Measurements from ENCODE around the gene DHX9.
"Not testable (repeated sequence)": the region's sequence is repeated elsewhere in the genome, so short reads cannot be mapped to it uniquely, and the experiment has no call there.

Gene DHX9

GRCh38 chr1:182889997-182890396 is 50.9 kb downstream of the DHX9 start:
- no peak for DNase-seq (ENCODE audit: low spot score)

GRCh38 chr1:182890927-182891610 is 51.9 kb downstream of the DHX9 start:
- DNase-seq (ENCODE audit: low spot score): no peak

- DNase-seq (ENCODE audit: low spot score): no peak
Observed at GRCh38 chr1:182897696-182898095, 58.5 kb downstream of the DHX9 start.

GRCh38 chr1:182901946-182902345 is 62.8 kb downstream of the DHX9 start:
- DNase-seq (ENCODE audit: low spot score): not testable (repeated sequence)

- DNase-seq (ENCODE audit: low spot score): no peak
Observed at GRCh38 chr1:182905321-182905720, 66.2 kb downstream of the DHX9 start.

GRCh38 chr1:182909578-182909977 is 70.4 kb downstream of the DHX9 start:
- no peak for DNase-seq (ENCODE audit: low spot score)

GRCh38 chr1:182910143-182910542 is 71.0 kb downstream of the DHX9 start:
- DNase-seq (ENCODE audit: low spot score): peak; percentile 40

- DNase-seq (ENCODE audit: low spot score): no peak
Observed at GRCh38 chr1:182913401-182913800, 74.3 kb downstream of the DHX9 start.

- no peak for DNase-seq (ENCODE audit: low spot score)
Observed at GRCh38 chr1:182917378-182917777, 78.2 kb downstream of the DHX9 start.

- no peak for DNase-seq (ENCODE audit: low spot score)
Observed at GRCh38 chr1:182925661-182926060, 86.5 kb downstream of the DHX9 start.

- DNase-seq (ENCODE audit: low spot score): no peak
Observed at GRCh38 chr1:182927693-182928433, 88.7 kb downstream of the DHX9 start.

GRCh38 chr1:182930985-182931384 is 91.8 kb downstream of the DHX9 start:
- no peak for DNase-seq (ENCODE audit: low spot score)

GRCh38 chr1:182935716-182936115 is 96.6 kb downstream of the DHX9 start:
- no peak for DNase-seq (ENCODE audit: low spot score)

Data from iPS-NIHi11 (cell line).